HG03354 (cell line): ENCODE data around the gene ETV4.

ENCODE experiments used
- ATAC-seq: cut with Tn5 transposase; IDR thresholded peaks from one replicate; pipeline ENCODE4 v1.9.1; 2021; ENCODE audit warnings: mild to moderate bottlenecking; ENCODE audit not compliant: unreplicated experiment, poor library complexity, severe bottlenecking

The ETV4 gene

GRCh38 chr17:43546319-43547188 is at the start of gene ETV4:
ETV4 (minus strand) TSS chr17:43546340; CDS start chr17:43545617, 723 bp downstream.
- ATAC-seq, result peak; percentile 76

GRCh38 chr17:43595466-43595865 is 49.3 kb upstream of the ETV4 start:
- no peak for ATAC-seq

- no peak for ATAC-seq
These were observed 45.8 kb upstream of the ETV4 start for GRCh38 chr17:43591779-43592562.

- ATAC-seq, result no peak
These were observed 44.9 kb upstream of the ETV4 start for GRCh38 chr17:43591001-43591400.

GRCh38 chr17:43588664-43589435 is 42.7 kb upstream of the ETV4 start:
- no peak for ATAC-seq

GRCh38 chr17:43588121-43588520 is 42.0 kb upstream of the ETV4 start:
- ATAC-seq, result no peak

DNA sequence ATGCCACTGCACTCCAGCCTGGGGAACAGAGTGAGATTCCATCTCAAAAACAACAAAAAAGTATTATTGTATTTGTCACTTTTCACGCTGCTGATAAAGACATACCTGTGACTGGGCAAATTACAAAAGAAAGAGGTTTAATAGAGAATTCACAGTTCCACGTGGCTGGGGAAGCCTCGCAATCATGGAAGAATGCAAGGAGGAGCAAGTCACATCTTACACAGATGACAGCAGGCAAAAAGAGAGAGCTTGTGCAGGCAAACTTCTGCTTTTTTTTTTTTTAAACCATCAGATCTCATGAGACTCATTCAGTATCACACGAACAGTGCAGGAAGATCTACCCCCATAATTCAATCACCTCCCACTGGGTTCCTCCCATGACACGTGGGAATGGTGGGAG is 41.5 kb upstream of the ETV4 start:
- ATAC-seq, result no peak

DNA sequence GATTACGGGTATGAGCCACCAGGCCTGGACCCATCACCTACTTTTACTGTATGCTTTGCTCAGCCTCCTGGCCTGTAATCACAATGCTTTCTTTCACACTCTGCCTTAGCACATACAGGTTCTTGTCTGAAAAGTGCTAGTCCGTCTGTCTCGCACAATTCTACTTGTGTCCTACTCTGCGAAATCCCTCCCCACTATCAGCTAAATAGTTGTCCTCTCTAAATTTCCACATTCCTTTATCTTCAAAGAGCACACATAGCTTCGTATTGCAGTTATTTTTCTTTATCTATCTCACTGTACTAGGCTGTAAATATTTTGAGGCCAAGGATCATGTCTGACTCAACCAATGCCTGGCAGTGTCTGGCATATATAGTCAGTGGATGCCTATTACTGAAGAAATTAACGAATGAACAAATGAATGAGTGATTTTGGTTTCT is 38.5 kb upstream of the ETV4 start:
- no peak for ATAC-seq

DNA sequence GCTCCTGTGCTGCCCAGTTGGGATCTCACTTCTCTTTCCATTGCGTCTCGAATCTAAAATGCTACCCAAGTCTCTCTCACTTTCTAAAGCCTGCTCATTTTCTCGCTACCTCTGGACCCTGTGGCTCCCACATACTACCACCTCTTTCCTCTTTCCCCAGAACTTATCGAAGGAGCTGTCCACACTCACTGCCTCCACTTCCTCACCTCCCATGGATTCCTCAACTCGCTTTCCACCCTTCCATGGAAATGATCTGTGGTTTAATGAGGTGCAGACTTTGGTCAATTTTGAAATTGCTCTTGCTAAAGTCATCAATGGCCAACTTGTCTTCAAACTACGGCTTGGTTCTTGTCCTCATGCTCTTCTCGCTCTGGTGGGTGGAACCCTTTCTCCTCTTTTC is 37.2 kb upstream of the ETV4 start:
- ATAC-seq, result no peak

GRCh38 chr17:43581613-43582012 is 35.5 kb upstream of the ETV4 start:
- ATAC-seq, result no peak

- no peak for ATAC-seq
These were observed 35.0 kb upstream of the ETV4 start for GRCh38 chr17:43581130-43581529.

GRCh38 chr17:43579566-43580140 is 33.5 kb upstream of the ETV4 start:
- ATAC-seq, result no peak

- ATAC-seq, result peak; percentile 76
These were observed 32.8 kb upstream of the ETV4 start for GRCh38 chr17:43578699-43579565.

DNA sequence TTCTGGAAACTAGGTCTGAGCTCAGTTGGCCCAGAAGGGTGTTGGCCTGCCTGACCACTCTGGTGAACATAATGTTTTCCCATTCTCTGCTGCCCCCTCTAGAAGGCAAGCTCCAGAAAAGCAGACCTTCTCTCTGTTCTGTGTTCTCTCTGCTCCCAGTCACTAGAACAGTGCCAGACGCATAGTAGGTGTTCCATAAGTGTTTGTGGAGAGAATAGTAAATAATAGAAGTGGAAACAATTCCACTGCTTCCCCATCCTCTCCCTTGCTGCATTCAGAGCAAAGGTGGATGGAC is 32.2 kb upstream of the ETV4 start:
- no peak for ATAC-seq

DNA sequence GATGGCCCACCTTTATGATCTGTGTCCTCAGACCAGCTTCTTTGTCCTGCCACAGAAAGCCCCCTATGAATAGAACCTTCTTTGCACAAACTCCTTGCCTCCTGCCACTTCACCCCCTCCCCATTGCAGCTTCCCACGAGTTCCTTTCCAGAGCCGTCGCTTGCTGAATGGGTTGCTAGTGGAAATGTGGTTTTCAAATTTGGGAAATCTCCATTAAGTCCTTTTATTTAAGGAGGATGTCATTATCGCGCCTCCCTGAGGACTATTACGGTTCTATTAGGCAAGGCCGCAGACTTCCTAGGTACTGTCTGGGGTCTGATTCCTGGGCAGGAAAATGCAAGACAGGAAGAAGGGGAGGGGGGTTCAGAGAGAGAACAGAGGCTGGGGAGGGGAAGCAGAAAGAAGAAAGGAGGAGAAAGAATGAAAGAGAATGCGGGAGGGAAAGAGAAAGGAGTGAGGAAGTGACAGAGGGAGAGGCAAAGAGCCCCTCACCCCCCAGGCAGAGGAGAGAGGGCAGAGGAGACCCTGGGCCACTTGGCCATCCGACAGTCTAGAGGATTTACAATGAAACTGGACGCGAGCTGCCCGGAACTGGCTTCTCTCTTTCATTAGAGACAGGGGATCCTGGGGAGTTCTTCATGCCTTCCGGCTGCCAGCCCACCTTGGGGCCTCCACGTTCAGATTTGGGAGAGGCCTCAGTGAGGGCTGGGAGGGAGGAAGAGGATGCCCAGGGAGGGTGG is 31.7 kb upstream of the ETV4 start:
- no peak for ATAC-seq

DNA sequence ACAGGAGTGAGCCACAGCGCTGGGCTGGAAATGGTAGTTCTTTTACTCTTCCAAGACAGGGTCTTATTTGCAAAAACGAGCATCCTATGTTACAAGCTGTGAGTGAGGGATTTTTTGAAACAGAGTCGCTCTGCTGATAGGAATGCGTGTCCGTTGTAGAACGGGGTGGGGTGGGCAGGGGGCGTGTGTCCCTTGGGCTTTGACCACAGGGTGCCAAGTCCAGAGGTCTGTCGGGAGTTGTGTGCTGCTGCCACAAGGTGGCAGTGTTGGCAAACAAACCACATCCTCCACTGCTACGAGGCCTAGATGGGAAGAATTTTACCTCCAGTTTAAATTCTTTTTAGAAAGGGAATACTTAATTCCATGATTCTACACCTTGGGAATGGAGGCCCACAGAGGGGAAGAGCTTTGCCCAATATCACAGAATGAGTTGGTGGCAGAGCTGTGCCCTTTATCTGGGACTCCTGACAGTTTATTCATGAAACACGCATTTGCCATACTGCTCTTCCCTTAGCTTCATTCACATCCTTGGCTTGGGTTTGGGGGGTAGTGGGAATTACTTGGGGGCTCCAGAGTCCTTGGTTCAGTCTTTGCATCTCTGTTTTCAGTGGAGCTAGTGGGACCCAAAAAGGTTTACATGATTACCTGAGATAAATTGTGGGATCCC is 30.6 kb upstream of the ETV4 start:
- ATAC-seq, result no peak

DNA sequence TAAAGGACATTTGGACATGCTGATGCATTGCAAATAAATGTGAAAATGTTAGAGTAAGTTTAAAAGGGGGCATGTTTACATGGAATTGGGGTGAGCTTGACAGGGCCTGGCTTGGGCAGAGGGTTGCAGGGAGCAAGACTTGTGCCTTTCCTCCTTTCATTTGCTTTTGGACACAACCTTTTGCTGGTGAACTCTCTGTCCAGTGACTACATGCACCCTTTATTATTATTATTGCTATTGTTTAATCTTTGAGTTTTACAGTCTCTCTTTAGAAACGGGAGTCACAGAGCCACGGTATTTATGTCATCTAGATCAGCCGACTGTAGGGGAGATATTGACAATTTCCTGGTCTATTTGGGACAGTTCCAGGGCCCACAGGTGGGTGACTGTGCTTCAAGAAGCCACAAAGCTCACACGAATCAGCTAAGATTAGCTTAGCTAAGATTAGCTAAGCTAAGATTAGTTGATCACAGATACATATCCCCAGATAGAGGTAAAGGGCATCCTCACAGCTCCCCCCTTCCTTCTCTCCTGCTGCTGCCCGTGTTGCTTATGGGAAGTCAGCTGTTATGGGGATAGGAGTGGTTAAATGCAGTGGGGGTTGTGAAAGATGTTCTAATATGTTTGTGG is 28.9 kb upstream of the ETV4 start:
- ATAC-seq, result no peak

- no peak for ATAC-seq
These were observed 28.2 kb upstream of the ETV4 start for GRCh38 chr17:43574348-43574747.
